Measurements from ENCODE around the gene SLC41A2.
"Not testable (repeated sequence)": the region's sequence is repeated elsewhere in the genome, so short reads cannot be mapped to it uniquely, and the experiment has no call there.

The SLC41A2 gene

DNA sequence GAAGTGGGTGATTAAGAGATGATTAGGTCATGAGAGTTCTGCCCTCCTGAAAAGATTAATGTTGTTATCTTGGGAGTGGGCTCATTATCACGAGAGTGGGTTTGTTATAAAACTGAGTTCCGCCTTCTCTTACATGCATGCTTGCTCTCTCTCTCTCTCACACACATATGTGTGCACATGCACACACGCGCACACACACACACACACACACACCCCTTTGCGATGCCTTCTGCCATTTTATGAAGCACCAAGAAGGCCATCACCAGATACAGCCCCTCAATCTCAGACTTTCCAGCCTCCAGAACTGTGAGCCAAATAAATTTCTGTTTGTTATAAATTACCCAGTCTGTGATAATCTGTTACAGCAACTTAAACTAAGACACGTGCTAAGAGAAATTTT lies 5.7 kb upstream of the SLC41A2 start:
- DNase-seq: no peak

DNA sequence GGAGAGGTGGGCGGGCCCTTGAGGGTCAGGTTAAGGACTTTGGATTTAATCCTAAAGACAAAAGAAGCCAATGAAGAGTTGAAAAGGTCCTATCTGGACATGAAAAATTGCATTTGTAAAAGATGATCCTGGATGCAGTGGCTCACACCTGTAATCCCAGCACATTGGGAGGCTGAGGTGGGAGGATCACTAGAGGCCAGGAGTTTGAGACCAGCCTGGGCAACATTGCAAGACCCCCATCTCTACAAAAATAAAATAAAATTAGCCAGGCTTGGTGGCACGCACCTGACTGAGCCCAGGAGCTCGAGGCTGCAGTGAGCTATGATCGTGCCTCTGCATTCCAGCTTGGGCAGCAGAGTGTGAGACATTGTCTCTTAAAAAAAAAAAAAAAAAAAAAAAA lies 2.4 kb upstream of the SLC41A2 start:
- DNase-seq: no peak

DNA sequence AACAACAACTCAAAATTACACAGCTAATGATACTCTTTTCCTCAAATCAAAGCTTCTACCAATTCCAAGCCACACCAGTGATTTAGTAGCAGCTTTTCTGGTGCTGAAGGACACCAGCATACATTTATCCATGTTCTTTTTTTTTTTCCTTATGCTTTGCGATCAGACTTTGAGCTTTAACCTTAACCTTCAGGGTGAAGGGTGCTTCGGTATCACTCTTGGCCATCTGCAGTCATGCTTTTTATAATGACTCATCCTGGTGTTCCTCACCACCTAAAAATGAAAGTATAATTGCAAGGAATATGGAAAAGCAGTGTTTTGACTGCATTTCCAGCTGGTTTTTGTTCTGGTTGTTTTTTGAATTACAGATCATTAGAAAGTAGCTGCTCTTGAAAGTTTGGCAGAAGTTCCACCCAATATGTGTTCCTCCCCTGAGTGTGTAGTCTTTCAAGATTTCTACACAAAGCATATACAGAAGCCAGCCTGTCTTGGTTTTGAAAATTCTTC lies 1.3 kb upstream of the SLC41A2 start:
- no peak for DNase-seq

DNA sequence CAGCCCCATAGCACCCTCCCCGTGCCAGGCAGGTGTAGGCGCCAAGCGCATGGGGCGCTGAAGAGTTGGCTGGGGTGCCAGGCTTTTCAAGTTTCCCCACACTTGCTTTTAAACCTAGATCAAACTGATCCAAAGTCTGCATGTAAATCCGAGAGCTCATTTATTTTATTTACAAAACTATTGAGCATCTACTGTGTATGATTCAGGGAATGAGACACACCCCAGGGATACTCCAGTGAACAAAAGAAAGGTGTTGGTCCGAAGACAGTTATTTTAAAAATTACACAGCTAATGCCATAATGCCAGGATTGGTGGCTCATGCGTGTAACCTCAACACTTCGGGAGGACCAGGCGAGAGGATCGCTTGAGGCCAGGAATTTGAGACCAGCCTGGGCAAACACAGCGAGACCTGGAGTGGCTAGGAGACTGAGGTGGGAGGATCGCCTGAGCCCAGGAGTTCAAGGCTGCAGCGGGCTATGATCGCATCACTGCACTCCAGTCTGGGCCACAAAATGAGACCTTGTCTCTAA lies 780 bp upstream of the SLC41A2 start:
- DNase-seq: peak; percentile 50

DNA sequence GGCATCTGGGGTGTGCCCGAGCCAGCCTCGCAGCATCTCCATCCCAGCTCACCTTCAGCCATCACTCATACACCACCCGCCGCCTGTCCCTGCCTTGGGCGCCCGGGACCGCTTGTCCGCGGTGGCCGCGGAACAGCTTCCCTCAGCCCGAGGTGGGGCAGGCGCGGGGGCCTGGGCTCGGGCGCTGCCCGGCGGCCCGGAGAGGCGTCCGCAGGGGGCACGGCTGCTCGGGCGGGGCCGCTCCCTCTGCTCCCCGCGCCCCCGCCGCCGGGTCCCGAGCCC lies 430 bp downstream of the SLC41A2 start:
- DNase-seq: peak; percentile 47

DNA sequence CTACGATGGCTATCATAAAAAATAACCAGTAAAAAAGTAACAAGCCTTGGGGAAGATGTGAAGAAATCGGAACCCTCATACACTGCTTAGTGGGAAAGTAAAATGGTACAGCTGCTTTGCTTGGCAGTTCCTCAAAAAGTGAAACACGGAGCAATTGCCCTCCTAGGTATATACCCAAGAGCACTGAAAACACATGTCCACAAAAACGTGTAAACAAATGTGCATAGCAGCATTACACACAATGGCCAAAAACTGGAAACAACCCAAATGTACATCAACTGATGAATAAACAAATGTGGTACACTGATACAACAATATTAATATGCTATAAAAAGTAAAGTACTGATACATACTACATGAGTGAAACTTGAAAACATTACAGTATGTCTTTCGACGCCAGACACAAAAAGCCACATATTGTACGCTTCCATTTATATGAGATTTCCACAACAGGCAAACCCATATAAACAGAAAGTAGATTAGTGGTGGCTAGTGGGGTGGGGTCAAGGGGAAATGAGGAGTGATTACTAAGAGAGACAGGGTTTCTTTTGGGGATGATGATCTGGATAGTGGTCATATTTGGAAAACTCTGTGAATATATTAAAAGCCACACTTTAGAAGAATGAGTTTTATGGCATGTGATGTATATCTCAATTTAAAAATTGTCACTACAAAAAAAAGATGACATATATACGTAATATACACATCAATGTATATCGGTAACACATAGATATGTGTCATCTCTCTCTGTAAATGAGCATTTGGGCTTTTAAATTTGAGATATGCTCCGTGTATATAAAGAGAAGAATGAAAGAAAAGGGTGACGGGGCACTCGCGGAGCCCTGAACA lies 996 bp downstream of the SLC41A2 start:
- no peak for DNase-seq

DNA sequence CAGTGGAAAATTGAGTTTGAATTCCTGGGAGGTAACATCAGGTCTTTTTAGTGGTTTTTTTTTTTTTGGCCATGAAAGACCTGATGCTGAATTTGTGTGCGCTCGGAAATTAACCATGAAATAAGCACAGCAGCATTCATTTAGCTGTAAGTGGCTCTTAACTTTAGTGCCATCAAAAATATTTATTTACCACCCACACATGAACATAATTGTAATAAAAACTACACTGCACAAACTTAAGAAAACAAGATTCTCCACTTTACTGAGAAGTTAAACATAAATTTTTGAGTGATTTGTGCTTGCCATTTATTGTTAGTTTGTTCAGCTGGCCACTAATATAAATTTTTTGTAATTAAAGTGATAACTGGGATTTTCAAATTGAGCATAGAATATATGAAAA lies 2.4 kb downstream of the SLC41A2 start:
- no peak for DNase-seq

DNA sequence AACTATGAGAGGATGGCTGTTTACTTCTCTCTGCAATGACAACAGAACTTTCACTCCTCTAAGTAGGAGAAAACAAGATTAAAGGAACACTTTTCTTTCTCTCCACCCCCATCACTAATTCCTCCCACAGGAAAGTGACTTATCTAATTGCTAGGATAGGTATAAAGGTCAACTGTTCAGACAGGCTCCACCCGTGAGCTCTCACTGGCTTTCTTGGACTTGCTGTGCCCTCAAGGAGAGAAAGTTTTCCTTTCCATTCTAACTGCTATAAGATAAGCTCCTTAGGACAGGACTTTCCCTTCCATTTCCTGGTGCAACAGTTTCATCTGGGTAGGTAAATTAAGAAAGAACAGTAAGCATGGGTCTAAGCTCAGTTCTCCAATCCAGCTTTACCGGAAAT lies 4.8 kb downstream of the SLC41A2 start:
- no peak for DNase-seq

DNA sequence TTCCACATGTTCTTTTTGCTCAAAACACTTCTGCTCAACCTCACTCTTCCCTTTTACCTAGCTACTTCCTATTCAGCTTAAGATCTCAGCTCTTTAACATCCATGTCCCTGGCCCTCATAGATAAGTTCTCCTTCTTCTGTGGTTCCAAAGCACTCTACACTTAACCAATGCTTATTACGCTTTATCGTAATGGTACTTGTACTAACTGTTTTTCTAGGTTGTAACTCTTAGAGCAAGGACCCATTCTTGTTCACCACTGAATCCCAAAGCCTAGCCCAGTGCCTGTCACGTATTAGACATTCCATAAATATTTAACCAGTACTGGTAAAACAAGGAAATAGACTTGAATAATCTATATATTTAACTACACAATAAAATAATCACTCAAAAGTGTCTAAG lies 5.3 kb downstream of the SLC41A2 start:
- DNase-seq: no peak

DNA sequence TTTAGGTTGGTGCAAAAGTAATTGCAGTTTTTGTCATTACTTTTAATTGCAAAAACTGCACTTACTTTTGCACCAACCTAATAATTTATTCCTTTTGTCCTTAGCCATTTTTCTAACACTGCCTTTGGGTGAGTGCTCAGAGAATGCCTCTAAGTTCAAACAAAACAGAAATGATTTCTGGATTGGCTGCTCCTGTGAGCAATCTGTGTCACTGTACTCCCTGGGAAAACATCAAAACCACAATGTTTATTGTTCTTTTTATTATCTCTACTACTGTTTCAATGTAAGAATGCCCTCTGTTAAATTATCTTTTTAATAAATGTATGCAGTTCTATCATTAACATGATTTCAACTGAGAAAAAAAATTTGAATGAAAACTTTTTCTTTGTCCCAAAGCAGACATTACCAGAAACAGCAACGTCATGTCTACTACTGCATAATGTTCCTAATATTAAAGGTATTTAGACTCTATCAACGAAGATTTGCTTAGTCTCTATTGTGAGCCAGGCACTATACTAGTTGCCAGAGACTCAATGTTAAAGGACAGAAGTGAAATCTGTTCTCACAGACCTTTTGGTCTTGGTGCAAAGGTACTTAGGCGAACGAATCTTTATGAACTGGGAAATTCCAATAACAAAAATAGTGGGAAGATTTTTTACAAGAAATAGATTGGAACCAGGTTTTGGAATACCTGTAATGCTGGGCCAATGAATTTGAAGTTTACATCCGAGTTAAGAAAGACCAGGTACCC lies 6.2 kb downstream of the SLC41A2 start:
- DNase-seq: no peak

DNA sequence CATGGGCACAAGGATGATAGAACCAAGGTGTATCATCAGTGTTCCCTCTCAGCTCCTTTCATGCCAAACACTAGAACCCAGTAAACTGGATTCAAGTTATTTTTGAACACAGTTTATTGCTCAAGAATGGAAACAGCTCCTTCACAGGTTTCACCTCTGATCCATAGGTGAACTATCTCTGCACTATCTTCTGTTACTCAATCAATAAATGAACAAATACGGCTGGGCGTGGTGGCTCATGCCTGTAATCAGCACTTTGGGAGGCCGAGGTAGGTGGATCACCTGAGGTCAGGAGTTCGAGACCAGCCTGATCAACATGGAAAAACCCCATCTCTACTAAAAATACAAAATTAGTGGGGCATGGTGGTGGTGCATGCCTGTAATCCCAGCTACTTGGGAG lies 9.4 kb downstream of the SLC41A2 start:
- not testable (repeated sequence) for DNase-seq

DNA sequence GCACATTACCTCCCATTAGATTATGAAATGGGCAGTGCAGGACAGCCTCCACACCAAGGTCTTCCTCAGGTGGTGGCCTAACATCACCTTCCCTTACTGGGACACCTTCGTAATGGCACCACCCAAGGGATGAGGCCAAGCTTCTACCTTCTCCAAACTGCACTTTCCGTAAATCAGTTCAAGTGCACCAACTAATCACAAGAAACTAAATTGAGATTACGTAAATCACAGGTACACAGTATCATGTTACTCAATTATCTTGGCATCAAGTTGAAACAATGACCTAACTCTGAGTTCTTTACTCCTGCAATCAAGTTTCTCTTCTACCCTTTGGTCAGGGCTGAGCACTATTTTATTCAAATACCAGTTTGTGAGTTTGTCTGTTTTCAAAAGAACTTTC lies 13.8 kb downstream of the SLC41A2 start:
- DNase-seq: no peak

DNA sequence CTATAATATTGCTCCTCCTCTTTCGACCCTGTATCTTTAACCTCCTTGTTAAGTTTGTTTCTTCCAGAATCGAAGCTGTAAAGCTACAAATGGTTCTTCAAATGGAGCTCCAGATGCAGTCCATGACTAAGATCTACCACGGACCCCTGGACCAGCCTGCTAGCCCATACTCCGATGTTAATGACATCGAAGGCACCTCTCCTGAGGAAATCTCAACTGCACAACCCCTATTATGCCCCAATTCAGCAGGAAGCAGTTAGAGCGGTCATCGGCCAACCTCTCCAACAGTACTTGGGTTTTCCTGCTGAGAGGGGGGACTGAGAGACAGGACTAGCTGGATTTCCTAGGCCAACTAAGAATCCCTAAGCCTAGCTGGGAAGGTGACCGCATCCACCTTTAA lies 14.7 kb downstream of the SLC41A2 start:
- not testable (repeated sequence) for DNase-seq

DNA sequence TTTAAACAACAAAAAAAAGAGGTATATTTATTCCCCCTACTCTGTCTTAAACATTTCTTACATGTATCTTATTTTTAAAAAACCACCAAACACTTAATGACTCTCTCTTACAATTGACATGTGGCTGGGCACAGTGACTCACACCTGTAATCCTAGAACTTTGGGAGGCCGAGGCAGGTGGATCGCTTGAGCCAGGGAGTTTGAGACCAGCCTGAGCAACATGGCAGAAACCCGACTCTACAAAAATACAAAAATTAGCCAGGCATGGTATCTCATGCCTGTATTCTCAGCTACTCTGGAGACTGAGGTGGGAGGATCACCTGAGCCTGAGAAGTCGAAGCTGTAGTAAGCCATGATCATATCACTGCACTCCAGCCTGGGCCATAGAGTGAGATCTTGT lies 16.0 kb downstream of the SLC41A2 start:
- no peak for DNase-seq

DNA sequence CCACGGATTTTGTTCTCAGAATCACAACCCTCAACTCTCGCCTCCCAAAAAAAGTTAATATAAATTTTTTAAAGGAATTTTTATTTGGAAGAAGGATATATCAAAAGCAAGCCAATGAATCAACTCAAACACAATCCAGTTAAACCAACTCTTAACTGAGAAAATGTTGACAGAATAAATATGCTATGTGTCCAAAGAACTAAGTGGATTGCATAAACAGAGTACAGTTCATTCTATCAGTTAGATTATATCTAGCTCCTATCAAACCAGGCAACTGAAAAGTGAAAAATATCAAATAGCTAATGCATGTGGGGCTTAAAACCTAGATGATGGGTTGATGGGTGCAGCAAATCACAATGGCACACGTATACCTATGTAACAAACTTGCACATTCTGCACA lies 16.6 kb downstream of the SLC41A2 start:
- DNase-seq: no peak

DNA sequence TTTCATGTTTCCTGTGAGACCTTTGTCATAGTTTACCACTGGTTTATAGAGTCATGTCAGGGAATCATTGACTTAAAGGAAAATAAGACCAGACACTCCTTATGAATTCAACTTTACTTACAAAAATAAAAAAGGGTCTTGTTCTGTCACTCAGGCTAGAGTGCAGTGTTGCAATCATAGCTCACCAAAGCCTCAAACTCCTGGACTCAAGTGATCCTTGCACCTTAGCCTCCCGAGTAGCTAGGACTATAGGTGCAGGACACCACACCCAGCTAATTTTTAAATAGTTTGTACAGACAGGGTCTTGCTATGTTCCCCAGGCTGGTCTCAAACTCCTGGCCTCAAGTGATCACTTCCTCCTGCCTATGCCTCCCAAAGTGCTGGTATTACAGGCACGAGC lies 19.0 kb downstream of the SLC41A2 start:
- DNase-seq: no peak

DNA sequence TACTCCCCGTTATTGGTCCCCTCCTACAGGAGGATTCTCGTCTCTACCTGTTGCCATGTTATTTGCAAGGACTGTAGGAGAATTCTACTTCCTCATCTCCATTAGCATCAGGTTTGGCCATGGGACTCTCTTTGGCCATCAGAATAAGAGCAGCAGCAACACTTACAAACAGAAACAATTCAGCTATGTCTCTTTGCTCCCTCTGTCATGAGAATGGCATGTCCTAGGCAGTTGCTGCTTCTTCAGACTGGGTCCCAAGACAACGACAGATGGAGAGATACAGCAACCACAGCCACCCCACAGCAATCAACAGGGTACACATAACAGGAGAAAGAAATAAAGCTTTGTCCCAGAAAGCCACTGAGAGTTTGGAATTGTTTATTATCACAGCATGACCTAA lies 19.7 kb downstream of the SLC41A2 start:
- DNase-seq: no peak

DNA sequence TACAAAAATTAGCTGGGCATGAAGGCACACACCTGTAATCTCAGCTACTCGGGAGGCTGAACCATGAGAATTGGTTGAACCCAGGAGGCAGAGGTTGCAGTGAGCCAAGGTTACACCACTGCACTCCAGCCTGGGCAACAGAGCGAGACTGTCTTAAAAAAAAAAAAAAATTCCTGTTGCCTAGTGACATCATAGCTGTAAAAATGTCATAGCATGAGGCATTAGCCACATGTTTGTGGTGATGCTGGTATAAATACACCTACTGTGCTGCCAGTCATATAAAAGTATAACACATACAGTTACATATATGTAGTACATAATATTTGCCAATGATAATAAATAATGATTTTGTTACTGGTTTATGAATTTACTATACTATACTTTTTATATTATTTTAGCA lies 22.2 kb downstream of the SLC41A2 start:
- no peak for DNase-seq

DNA sequence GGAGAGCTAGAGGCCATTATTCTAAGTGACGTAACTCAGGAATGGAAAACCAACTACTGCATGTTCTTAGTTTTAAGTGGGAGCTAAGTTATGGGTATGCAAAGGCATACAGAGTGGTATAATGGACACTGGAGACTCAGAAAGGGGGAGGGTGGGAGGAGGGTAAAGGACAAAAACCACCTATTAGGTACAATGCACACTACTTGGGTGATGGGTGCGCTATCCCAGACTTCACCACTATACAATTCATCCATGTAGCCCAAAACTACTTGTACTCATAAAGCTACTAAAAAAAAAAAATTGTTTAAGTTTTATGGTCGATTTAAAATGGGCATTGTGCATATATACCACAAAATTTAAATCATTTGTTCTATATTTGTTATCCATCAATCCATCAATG lies 24.3 kb downstream of the SLC41A2 start:
- DNase-seq: no peak

DNA sequence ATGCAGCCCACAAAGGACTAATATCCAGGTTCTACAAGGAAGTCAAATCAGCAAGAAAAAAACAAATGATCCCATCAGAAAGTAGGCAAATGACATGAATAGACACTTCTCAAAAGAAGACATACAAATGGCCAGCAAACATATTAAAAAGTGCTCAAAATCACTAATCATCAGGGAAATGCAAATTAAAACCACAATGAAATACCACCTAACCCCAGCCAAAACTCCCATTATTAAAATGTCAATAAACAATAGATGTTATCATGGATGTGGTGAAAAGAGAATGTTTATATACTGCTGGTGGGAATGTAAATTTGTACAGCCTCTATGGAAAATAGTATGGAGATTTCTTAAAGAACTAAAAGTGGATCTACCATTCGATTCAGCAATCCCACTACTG lies 25.0 kb downstream of the SLC41A2 start:
- DNase-seq: no peak

DNA sequence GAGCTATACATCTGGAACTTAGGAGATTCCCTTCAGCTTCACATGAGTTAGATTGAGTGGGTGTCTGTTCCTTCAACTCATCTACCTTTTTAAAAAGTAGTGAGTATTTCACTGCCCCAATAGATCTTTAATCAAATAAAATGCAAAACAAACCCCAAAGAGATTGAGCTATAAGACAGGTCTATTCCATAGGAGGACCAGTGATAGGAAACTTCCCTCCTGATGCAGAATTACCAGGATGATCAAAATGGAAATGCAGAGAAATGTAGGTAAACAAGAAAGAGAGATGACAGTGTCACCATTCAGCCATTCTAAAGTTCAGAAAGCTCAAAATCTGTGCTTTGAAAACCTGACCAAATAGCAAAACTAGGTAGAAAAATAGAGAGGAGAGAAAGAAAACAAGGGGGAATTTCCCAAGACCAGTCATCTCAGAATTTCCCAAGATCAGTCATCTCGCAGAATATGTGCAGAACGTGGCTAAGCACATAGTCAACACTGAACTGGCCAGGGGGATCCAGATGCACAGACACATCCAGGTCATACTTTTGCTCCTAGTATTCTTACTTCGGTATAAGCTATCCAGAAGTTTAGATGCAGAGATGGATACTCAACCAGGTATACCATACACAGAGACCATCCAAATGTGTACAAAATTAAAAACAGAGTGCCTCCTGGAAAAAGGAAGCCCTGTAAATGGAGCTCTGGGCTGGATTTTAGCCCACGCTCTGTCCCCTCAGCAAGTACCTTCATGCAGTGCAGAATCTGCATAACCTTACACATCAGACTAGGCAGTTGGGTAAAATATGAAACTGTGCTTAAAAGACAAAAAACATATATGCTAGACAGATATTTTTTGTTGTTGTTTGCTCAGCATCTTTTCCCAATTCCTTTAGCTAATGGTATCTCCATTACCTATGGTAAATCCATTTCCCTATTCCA lies 27.4 kb downstream of the SLC41A2 start:
- DNase-seq: no peak

DNA sequence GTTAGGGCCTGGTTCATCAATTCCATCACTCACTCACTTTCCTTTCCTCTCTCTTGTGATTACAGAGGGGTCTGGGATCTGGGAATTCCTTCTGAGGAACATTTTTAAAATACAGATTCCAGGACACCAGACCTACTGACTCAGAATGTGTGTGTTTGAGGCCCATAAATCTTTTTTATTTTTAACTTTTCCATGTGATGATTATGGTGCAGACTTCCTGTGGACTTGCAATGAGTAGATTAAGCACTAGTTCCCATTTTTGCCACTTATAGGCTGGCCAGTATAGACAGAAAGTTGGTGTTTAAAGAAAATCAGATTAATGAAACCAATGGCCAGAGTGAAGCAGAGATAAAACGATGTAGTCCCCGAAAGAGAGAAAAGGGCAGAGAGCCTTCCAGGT lies 28.1 kb downstream of the SLC41A2 start:
- no peak for DNase-seq

DNA sequence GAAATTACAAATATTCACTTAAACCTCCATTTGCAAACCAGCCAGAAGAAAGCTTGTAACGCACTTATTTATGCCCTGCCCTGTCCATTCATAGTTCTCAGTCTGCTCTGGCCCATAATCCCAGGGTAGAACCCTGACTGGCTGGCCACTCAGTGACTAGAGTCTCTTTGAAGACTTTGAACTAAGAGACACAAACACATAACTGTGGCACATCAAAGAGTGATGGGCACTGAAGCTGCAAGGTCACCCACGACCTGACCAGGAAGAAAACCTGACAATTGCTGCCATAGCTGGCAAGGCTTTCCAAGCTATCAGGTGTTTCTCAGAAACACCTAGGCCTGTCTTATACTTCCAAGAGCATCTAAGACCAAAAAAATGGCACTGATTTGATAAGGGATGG lies 28.7 kb downstream of the SLC41A2 start:
- no peak for DNase-seq
